K562 (cell line): Measurements from ENCODE around the gene HRH1. TPM values are rescaled to one million over a fixed set of nuclear protein-coding genes. Genes with fewer than 3 reads are reported as not detected.

Experiments used
- ATAC-seq: fragments of 200-7000 bp; cut with Tn5 transposase; 3 replicates; pipeline ENCODE4 v1.9.1; 2020; ENCODE audit warnings: moderate library complexity
- BruUV-seq: library from RNA; stranded (reverse); fragments of 400-500 nt; replicated peaks from 2 replicates; lab custom pipeline; 2021; lab: Mats Ljungman, UMichigan
- CTCF ChIA-PET: fragments of 300-600 bp; formaldehyde crosslinking; extraction: SDS; loops from one replicate; lab custom pipeline; 2021; ENCODE audit warnings: low intra/inter-chr PET ratio; lab: Yijun Ruan, JAX
- POLR2A ChIA-PET: fragments of 300-600, 350-650 bp; sonication (Branson Sonifier 250); formaldehyde crosslinking; extraction: SDS; loops from one replicate; lab custom pipeline; 2021; ENCODE audit warnings: antibody characterized with exemption, inconsistent platforms; lab: Yijun Ruan, JAX
- DNase-seq, 4 experiments: peaks; one replicate each; pipeline versions ENCODE4 v3.0.0 to v3.0.0-alpha.2; 2011 to 2018; ENCODE audit warnings: low spot score in 3 of 4, mixed read lengths in 3 of 4; ENCODE audit errors: extremely low read depth in 1 of 4
- FAIRE-seq: peaks from 2 replicates; lab custom pipeline; 2011; peaks lifted over from hg19 to GRCh38; lab: Jason Lieb, UNC
- H2AFZ ChIP-seq: 2 replicates; pipeline ENCODE4 v1.6.0; 2011; ENCODE audit warnings: low read depth, low read length, control low read depth, inconsistent platforms
- H3K27ac ChIP-seq: fragments of 200-600 bp; 3 replicates; pipeline ENCODE4 v1.8.0; 2011; ENCODE audit warnings: low read depth, mild to moderate bottlenecking, control low read depth, inconsistent platforms, low read length, moderate library complexity, mixed read lengths; ENCODE audit errors: extremely low read depth
- H3K27me3 ChIP-seq, 2 experiments: fragments of 300-600 bp in 1 of 2; 2 replicates in 1 of 2; 3 replicates in 1 of 2; pipeline versions ENCODE4 v1.6.0 to v1.8.0; 2011; ENCODE audit warnings: inconsistent platforms in 2 of 2, low read length in 2 of 2, mild to moderate bottlenecking in 1 of 2, mixed read lengths in 1 of 2, moderate library complexity in 1 of 2; ENCODE audit not compliant: control insufficient read depth in 2 of 2, insufficient read depth in 2 of 2
- H3K36me3 ChIP-seq: fragments of 300-600 bp; 3 replicates; pipeline ENCODE4 v1.8.0; 2011; ENCODE audit warnings: mild to moderate bottlenecking, low read length, inconsistent platforms; ENCODE audit not compliant: control insufficient read depth, insufficient read depth
- H3K4me1 ChIP-seq, 2 experiments: fragments of 200-600 bp in 1 of 2; replicated peaks in 1 of 2; 2 replicates in 1 of 2; 3 replicates in 1 of 2; pipeline versions ENCODE4 v1.5.1 to v1.8.0; 2011; ENCODE audit warnings: inconsistent platforms in 2 of 2, low read length in 2 of 2, mild to moderate bottlenecking in 1 of 2, mixed read lengths in 1 of 2, moderate library complexity in 1 of 2; ENCODE audit not compliant: control insufficient read depth in 2 of 2, insufficient read depth in 2 of 2
- H3K4me2 ChIP-seq: 2 replicates; pipeline ENCODE4 v1.6.1; 2011; ENCODE audit warnings: low read length, control low read depth, inconsistent platforms, mixed read lengths; ENCODE audit not compliant: insufficient read depth
- H3K4me3 ChIP-seq: fragments of 200-600 bp; sonication (generic), shearing (Covaris generic); 2 replicates; pipeline ENCODE4 v1.5.1; 2016; ENCODE audit warnings: control low read depth, inconsistent platforms
- H3K79me2 ChIP-seq: fragments of 200-600 bp; 3 replicates; pipeline ENCODE4 v1.8.0; 2011; ENCODE audit warnings: low read length, inconsistent platforms; ENCODE audit not compliant: control insufficient read depth, insufficient read depth
- H3K9ac ChIP-seq, 2 experiments: 2 replicates each; pipeline versions ENCODE4 v1.6.0 to v1.6.1; 2011; ENCODE audit warnings: low read depth in 2 of 2, low read length in 2 of 2, control low read depth in 1 of 2, inconsistent platforms in 1 of 2, mild to moderate bottlenecking in 1 of 2, mixed read lengths in 1 of 2; ENCODE audit not compliant: insufficient read depth in 1 of 2
- H3K9me1 ChIP-seq: one replicate; pipeline ENCODE4 v1.6.0; 2011; ENCODE audit warnings: inconsistent platforms, mild to moderate bottlenecking, low read length, moderate library complexity; ENCODE audit not compliant: control insufficient read depth, insufficient read depth
- H3K9me3 ChIP-seq: replicated peaks from 2 replicates; pipeline ENCODE4 v1.5.1; 2011; ENCODE audit warnings: low read depth, low read length, inconsistent platforms; ENCODE audit not compliant: control insufficient read depth, insufficient read depth
- H4K20me1 ChIP-seq: replicated peaks from 2 replicates; pipeline ENCODE4 v1.6.1; 2011; ENCODE audit warnings: low read length, inconsistent platforms, mixed read lengths; ENCODE audit not compliant: control insufficient read depth, insufficient read depth
- IRF2 ChIP-seq: sonication (generic); formaldehyde crosslinking; IDR thresholded peaks from 2 replicates; pipeline ENCODE4 v1.8.1; 2022; ENCODE audit warnings: mild to moderate bottlenecking, missing genetic modification reagents
- ZKSCAN3 ChIP-seq: fragments of 250-450 bp; sonication (Bioruptor Pico); IDR thresholded peaks from 2 replicates; pipeline ENCODE4 v1.4.0; 2020
- WGBS: fragments of 100-300 bp; shearing (Covaris generic); methylation state at CpG from one replicate; pipeline ENCODE4 v1.1.6; 2016; ENCODE audit warnings: low coverage, mixed read lengths; ENCODE audit not compliant: insufficient coverage; ENCODE audit errors: missing lambda C conversion rate; 5-methylcytosine and 5-hydroxymethylcytosine counted together
- in situ Hi-C: fragments of 300-500 bp; cut with MboI; formaldehyde crosslinking; loops from 4 replicates; pipeline ENCODE4 v1.15.0; 2018; ENCODE audit warnings: inconsistent platforms, mixed read lengths
- intact Hi-C: fragments of 100-400 bp; cut with micrococcal nuclease; formaldehyde crosslinking; loops from 2 replicates; pipeline ENCODE4 v1.14.2; 2022
- polyA plus RNA-seq, 8 experiments: library from polyadenylated mRNA; depleted of rRNA in 4 of 8; stranded (reverse) in 5 of 8; unstranded in 3 of 8; fragments of >200 nt; fragmentation: Nextera tagmentation in 2 of 8; fragmentation: Illumina TruSeq in 1 of 8; extraction: Ambion mirVana in 2 of 8; extraction: Trizol in 1 of 8; gene quantifications; 2 replicates each; pipeline versions ENCODE4 v1.2.1 to v1.2.3, GENCODE V29; 2011 to 2014; ENCODE audit warnings: inconsistent platforms in 1 of 8, missing spikeins in 1 of 8
- total RNA-seq, 7 experiments: library from RNA; depleted of rRNA in 6 of 7; stranded (reverse); fragments of >200 nt in 6 of 7; fragmentation: Illumina TruSeq in 2 of 7; extraction: Trizol in 2 of 7; gene quantifications; 2 replicates each; pipeline versions ENCODE4 v1.2.1 to v1.2.3, GENCODE V29; 2011 to 2021; ENCODE audit warnings: low replicate concordance in 1 of 7
- TF ChIP-seq, protein P1 (sequence below): IDR thresholded peaks from 2 replicates; pipeline ENCODE4 v1.6.1; 2011; ENCODE audit warnings: borderline replicate concordance, low read depth, mild to moderate bottlenecking, moderate library complexity, low read length; ENCODE audit not compliant: insufficient read depth, poor library complexity, severe bottlenecking

Gene HRH1
- total and polyA plus RNA-seq, 9 of the 15 experiments (the other 6 are each of a cell fraction or from before 2014, with no cell fraction given), result 0.03 to 0.15 (median 0.06) TPM; not detected in 1

DNA sequence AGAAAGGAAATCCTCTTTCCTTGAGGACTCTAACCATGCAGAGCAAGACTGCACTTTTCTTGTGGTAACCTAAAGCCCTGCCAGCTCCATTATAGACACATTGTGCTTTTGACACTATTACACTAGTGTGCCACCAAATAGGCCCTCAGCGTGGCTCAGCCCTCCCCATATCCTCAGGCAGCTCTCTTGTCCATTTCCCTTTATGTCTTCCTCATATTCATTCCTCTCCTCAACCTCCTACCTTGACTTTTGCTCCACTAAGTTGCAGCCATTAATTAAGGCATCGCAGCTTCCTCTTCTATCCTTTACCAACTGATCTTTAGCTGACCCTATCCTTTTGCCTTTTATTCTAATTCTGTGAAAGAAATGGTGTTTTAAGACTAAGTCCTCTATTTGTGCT lies 121.6 kb downstream of the HRH1 start:
- Histone ChIP-seq H3K4me2 (no peak overlapping the region), H2AFZ (no peak overlapping the region), H3K27ac (no peak overlapping the region), H3K9me3 (0 out of 2 replicates have a peak, but pooled peaks cover 3% of the 10 kb centered on the region), H3K9me1 (no peaks in the 10 kb centered on the region), H3K79me2 (peaks cover 59% of the 10 kb centered on the region), H3K4me1 (peaks cover 8 to 21% of the 10 kb centered on the region in 2 experiments; a peak in 4 of 5 replicates), H3K9ac (no peak overlapping the region), H4K20me1 (no peaks in the 10 kb centered on the region), H3K4me3 (no peak overlapping the region), H3K27me3 (no peaks in the 10 kb centered on the region), H3K36me3 (peaks cover 35% of the 10 kb centered on the region)
- DNase-seq (no peak), FAIRE-seq (no peak), ATAC-seq (no peak)
- TF ChIP-seq, protein P1, sequence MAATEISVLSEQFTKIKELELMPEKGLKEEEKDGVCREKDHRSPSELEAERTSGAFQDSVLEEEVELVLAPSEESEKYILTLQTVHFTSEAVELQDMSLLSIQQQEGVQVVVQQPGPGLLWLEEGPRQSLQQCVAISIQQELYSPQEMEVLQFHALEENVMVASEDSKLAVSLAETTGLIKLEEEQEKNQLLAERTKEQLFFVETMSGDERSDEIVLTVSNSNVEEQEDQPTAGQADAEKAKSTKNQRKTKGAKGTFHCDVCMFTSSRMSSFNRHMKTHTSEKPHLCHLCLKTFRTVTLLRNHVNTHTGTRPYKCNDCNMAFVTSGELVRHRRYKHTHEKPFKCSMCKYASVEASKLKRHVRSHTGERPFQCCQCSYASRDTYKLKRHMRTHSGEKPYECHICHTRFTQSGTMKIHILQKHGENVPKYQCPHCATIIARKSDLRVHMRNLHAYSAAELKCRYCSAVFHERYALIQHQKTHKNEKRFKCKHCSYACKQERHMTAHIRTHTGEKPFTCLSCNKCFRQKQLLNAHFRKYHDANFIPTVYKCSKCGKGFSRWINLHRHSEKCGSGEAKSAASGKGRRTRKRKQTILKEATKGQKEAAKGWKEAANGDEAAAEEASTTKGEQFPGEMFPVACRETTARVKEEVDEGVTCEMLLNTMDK, result no peak
- no peak for TF ChIP-seq ZKSCAN3 (CRISPR knock-in tag)
- TF ChIP-seq IRF2 (CRISPR knock-in tag), result no peak
- CTCF ChIA-PET, result no interaction called here
- no TSS peak for BruUV-seq
- POLR2A ChIA-PET, result interaction anchor here (0.6 kb wide), 1 partner anchor 8 kb away, joined by 3 read pairs; no protein-coding TSS in a partner anchor
- 39% methylated on average over 2 of the region's 2 CpGs for WGBS
- in situ Hi-C loops (no loop called here), intact Hi-C loops (no loop called here)
